H1 (cell line): Measurements from ENCODE around the gene GRID1. TPM values are rescaled to one million over a fixed set of nuclear protein-coding genes. Genes with fewer than 3 reads are reported as not detected.

Source experiments
- CTCF ChIA-PET: fragments of 300-600 bp; sonication (Branson Sonifier 250); formaldehyde crosslinking; loops from one replicate; lab custom pipeline; 2021; ENCODE audit not compliant: partially characterized antibody; lab: Charles Lee
- POLR2A ChIA-PET: fragments of 300-600 bp; sonication (Branson Sonifier 250); formaldehyde crosslinking; loops from one replicate; lab custom pipeline; 2021; ENCODE audit warnings: inconsistent platforms; ENCODE audit not compliant: partially characterized antibody; lab: Charles Lee
- DNase-seq, 2 experiments: peaks; one replicate each; pipeline versions ENCODE4 v3.0.0 to v3.0.0-alpha.2; 2010 to 2022; ENCODE audit warnings: low spot score in 2 of 2, low read depth in 1 of 2, mixed read lengths in 1 of 2
- FAIRE-seq: peaks from 2 replicates; lab custom pipeline; 2011; peaks lifted over from hg19 to GRCh38; lab: Jason Lieb, UNC
- H2AFZ ChIP-seq: 2 replicates; pipeline ENCODE4 v1.8.1; 2012; ENCODE audit warnings: low read length, inconsistent platforms
- H2AK5ac ChIP-seq: 2 replicates; pipeline ENCODE4 v1.6.1; 2013; ENCODE audit warnings: low read depth, low read length
- H2BK120ac ChIP-seq: replicated peaks from 2 replicates; pipeline ENCODE3; 2013; ENCODE audit warnings: low read depth, low read length, inconsistent platforms
- H2BK12ac ChIP-seq: 2 replicates; pipeline ENCODE4 v1.6.1; 2013; ENCODE audit warnings: low read depth, low read length
- H2BK15ac ChIP-seq: 2 replicates; pipeline ENCODE4 v1.6.1; 2013; ENCODE audit warnings: low read length
- H2BK20ac ChIP-seq: 2 replicates; pipeline ENCODE4 v1.6.1; 2013; ENCODE audit warnings: low read length
- H2BK5ac ChIP-seq: 2 replicates; pipeline ENCODE4 v1.6.1; 2013; ENCODE audit warnings: low read depth, low read length
- H3K14ac ChIP-seq: 2 replicates; pipeline ENCODE4 v1.6.1; 2013; ENCODE audit warnings: inconsistent platforms; ENCODE audit not compliant: insufficient read length
- H3K18ac ChIP-seq: 2 replicates; pipeline ENCODE4 v1.6.1; 2013; ENCODE audit warnings: low read length; ENCODE audit errors: extremely low read depth
- H3K23ac ChIP-seq: 2 replicates; pipeline ENCODE4 v1.6.1; 2013; ENCODE audit warnings: inconsistent platforms; ENCODE audit not compliant: insufficient read length
- H3K23me2 ChIP-seq: 2 replicates; pipeline ENCODE4 v1.6.1; 2013; ENCODE audit warnings: low read depth, low read length
- H3K27ac ChIP-seq: 2 replicates; pipeline ENCODE4 v1.6.1; 2011; ENCODE audit warnings: low read depth, low read length, inconsistent platforms
- H3K27me3 ChIP-seq, 4 experiments: replicated peaks in 1 of 4; 1 replicate in 1 of 4; 2 replicates in 3 of 4; pipeline versions ENCODE4 v1.6.1 to v1.8.1; 2011 to 2013; ENCODE audit warnings: low read length in 3 of 4, mild to moderate bottlenecking in 3 of 4, inconsistent platforms in 2 of 4, mixed read lengths in 2 of 4, moderate library complexity in 1 of 4; ENCODE audit not compliant: control insufficient read depth in 3 of 4, insufficient read depth in 3 of 4; ENCODE audit errors: extremely low read depth in 1 of 4
- H3K36me3 ChIP-seq, 4 experiments: 2 replicates each; pipeline versions ENCODE4 v1.6.1 to v1.8.1; 2011 to 2013; ENCODE audit warnings: mild to moderate bottlenecking in 4 of 4, low read length in 3 of 4, moderate library complexity in 2 of 4, control low read depth in 1 of 4, inconsistent platforms in 1 of 4; ENCODE audit not compliant: insufficient read depth in 4 of 4, control insufficient read depth in 2 of 4
- H3K4ac ChIP-seq: replicated peaks from 2 replicates; pipeline ENCODE3; 2013; ENCODE audit warnings: low read length, low read depth, mixed read lengths, inconsistent platforms; ENCODE audit not compliant: insufficient read length
- H3K4me1 ChIP-seq, 4 experiments: replicated peaks in 1 of 4; 1 replicate in 1 of 4; 2 replicates in 3 of 4; pipeline versions ENCODE4 v1.6.1 to v1.8.1; 2011 to 2013; ENCODE audit warnings: low read length in 3 of 4, inconsistent platforms in 2 of 4, mixed read lengths in 1 of 4; ENCODE audit not compliant: insufficient read depth in 4 of 4, control insufficient read depth in 3 of 4
- H3K4me2 ChIP-seq, 2 experiments: 2 replicates each; pipeline versions ENCODE4 v1.6.1 to v1.8.1; 2011 to 2013; ENCODE audit warnings: low read depth in 2 of 2, low read length in 2 of 2, control low read depth in 1 of 2, inconsistent platforms in 1 of 2, mild to moderate bottlenecking in 1 of 2; ENCODE audit not compliant: insufficient read depth in 1 of 2
- H3K4me3 ChIP-seq, 4 experiments: fragments of 200-600, 300-600 bp in 1 of 4; sonication (generic), shearing (Covaris generic), sonication (Bioruptor Twin) in 1 of 4; 2 replicates each; pipeline versions ENCODE4 v1.5.1 to v1.8.1; 2011 to 2016; ENCODE audit warnings: low read length in 4 of 4, low read depth in 3 of 4, control low read depth in 2 of 4, inconsistent platforms in 2 of 4, mild to moderate bottlenecking in 2 of 4, mixed read lengths in 1 of 4, moderate library complexity in 1 of 4; ENCODE audit not compliant: insufficient read depth in 2 of 4; ENCODE audit errors: extremely low read depth in 1 of 4
- H3K56ac ChIP-seq: replicated peaks from 2 replicates; pipeline ENCODE3; 2013; ENCODE audit warnings: low read depth, mild to moderate bottlenecking, mixed read lengths, low read length, inconsistent platforms; ENCODE audit not compliant: insufficient read length
- H3K79me1 ChIP-seq: 2 replicates; pipeline ENCODE4 v1.6.1; 2013; ENCODE audit warnings: low read depth, low read length, control low read depth
- H3K79me2 ChIP-seq, 2 experiments: 2 replicates each; pipeline versions ENCODE4 v1.6.1 to v1.8.1; 2012 to 2013; ENCODE audit warnings: low read length in 2 of 2, mild to moderate bottlenecking in 2 of 2, inconsistent platforms in 1 of 2; ENCODE audit not compliant: insufficient read depth in 2 of 2, control insufficient read depth in 1 of 2
- H3K9ac ChIP-seq, 4 experiments: replicated peaks in 1 of 4; 1 replicate in 1 of 4; 2 replicates in 3 of 4; pipeline versions ENCODE4 v1.6.1 to v1.8.1; 2011 to 2013; ENCODE audit warnings: low read depth in 3 of 4, low read length in 3 of 4, control low read depth in 2 of 4, mild to moderate bottlenecking in 2 of 4, moderate library complexity in 2 of 4, inconsistent platforms in 1 of 4; ENCODE audit errors: extremely low read depth in 1 of 4
- H3K9me3 ChIP-seq, 2 experiments: 2 replicates each; pipeline versions ENCODE4 v1.6.1 to v1.8.1; 2012 to 2013; ENCODE audit warnings: mild to moderate bottlenecking in 2 of 2, moderate library complexity in 2 of 2, control low read depth in 1 of 2, inconsistent platforms in 1 of 2, low read depth in 1 of 2, low read length in 1 of 2, mixed read lengths in 1 of 2; ENCODE audit not compliant: insufficient read depth in 2 of 2
- H4K20me1 ChIP-seq, 2 experiments: replicated peaks in 1 of 2; 2 replicates each; pipeline versions ENCODE3 to v1.8.1; 2011 to 2013; ENCODE audit warnings: inconsistent platforms in 2 of 2, low read length in 2 of 2, mild to moderate bottlenecking in 1 of 2; ENCODE audit not compliant: insufficient read depth in 2 of 2, control insufficient read depth in 1 of 2
- H4K5ac ChIP-seq: 2 replicates; pipeline ENCODE4 v1.6.1; 2013; ENCODE audit warnings: low read length, low read depth, mixed read lengths, inconsistent platforms; ENCODE audit not compliant: insufficient read length
- H4K8ac ChIP-seq: 2 replicates; pipeline ENCODE4 v1.8.0; 2013; ENCODE audit warnings: mild to moderate bottlenecking, moderate library complexity, low read length, inconsistent platforms; ENCODE audit not compliant: insufficient read depth; ENCODE audit errors: extremely low read depth
- H4K91ac ChIP-seq: replicated peaks from 2 replicates; pipeline ENCODE3; 2013; ENCODE audit warnings: low read length, mixed read lengths, inconsistent platforms; ENCODE audit not compliant: insufficient read length
- BACH1 ChIP-seq: IDR thresholded peaks from 2 replicates; pipeline ENCODE4 v1.6.1; 2012; ENCODE audit warnings: low read length, improper control_type of control experiment
- SAP30 ChIP-seq: fragments of 300-600 bp; sonication (generic); IDR thresholded peaks from 2 replicates; pipeline ENCODE4 v1.7.1; 2012; ENCODE audit warnings: low read length, moderate library complexity, mild to moderate bottlenecking, inconsistent platforms; ENCODE audit not compliant: insufficient read depth, insufficient replicate concordance
- SP1 ChIP-seq: IDR thresholded peaks from 2 replicates; pipeline ENCODE4 v1.6.1; 2011; ENCODE audit warnings: low read depth, low read length
- SP4 ChIP-seq: IDR thresholded peaks from 2 replicates; pipeline ENCODE4 v1.6.1; 2012; ENCODE audit warnings: low read length, inconsistent platforms
- TAF7 ChIP-seq: optimal IDR thresholded peaks from 2 replicates; pipeline ENCODE3; 2011; ENCODE audit warnings: low read depth, mild to moderate bottlenecking, inconsistent platforms, low read length, moderate library complexity, borderline replicate concordance
- WGBS, 2 experiments: shearing (Covaris generic) in 1 of 2; methylation state at CpG; one replicate each; pipeline versions ENCODE4 v1.1.6 to v1.1.7; 2013 to 2015; ENCODE audit warnings: low lambda C conversion rate in 2 of 2, mixed read lengths in 2 of 2, inconsistent platforms in 1 of 2, low coverage in 1 of 2, missing lambda C conversion rate in 1 of 2; ENCODE audit not compliant: insufficient replicate concordance in 2 of 2, insufficient coverage in 1 of 2, insufficient read length in 1 of 2; ENCODE audit errors: extremely low coverage in 1 of 2, missing lambda C conversion rate in 1 of 2; 5-methylcytosine and 5-hydroxymethylcytosine counted together
- polyA plus RNA-seq, 7 experiments: library from polyadenylated mRNA; depleted of rRNA in 3 of 7; stranded (reverse) in 5 of 7; unstranded in 2 of 7; fragments of >200 nt in 5 of 7; fragments of 200-250 nt in 2 of 7; gene quantifications; 1 replicate in 5 of 7; 2 replicates in 1 of 7; 4 replicates in 1 of 7; pipeline versions ENCODE4 v1.2.1 to v1.2.3, GENCODE V29; 2011 to 2013; ENCODE audit warnings: missing spikeins in 2 of 7, mixed read lengths in 2 of 7
- total RNA-seq: library from RNA; stranded (reverse); fragmentation: NEBNext Ultra II Directional; extraction: Animal tissue kit (Norgen Biotek cat#: 25700); gene quantifications from 2 replicates; pipeline ENCODE4 v1.2.1, GENCODE V29; 2021

Gene GRID1
- total and polyA plus RNA-seq, 2 of the 8 experiments (the other 6 are each of a cell fraction or from before 2014, with no cell fraction given): 0.22 to 0.30 TPM

- H2BK5ac ChIP-seq: no peak overlapping the region
- no peak overlapping the region for H3K23ac ChIP-seq
- WGBS, 2 experiments: 94% methylated on average over 1 of the region's 1 CpG; no CpG with 5 or more reads in 1 of the 2 experiments
- H3K36me3 ChIP-seq: no peaks in the 10 kb centered on the region
- no peak overlapping the region for H4K8ac ChIP-seq
- no peak overlapping the region for H3K18ac ChIP-seq
- H3K79me1 ChIP-seq: no peaks in the 10 kb centered on the region
- POLR2A ChIA-PET: no interaction called here
- H3K27me3 ChIP-seq: no peaks in the 10 kb centered on the region
- H3K27ac ChIP-seq: no peak overlapping the region
- no peaks in the 10 kb centered on the region for H3K23me2 ChIP-seq
- no peak overlapping the region for H4K5ac ChIP-seq
- H4K20me1 ChIP-seq: no peaks in the 10 kb centered on the region
- CTCF ChIA-PET: interaction anchor here (1.7 kb wide), 1 partner anchor 12 kb away, joined by 5 read pairs; no protein-coding TSS in a partner anchor
- no peak overlapping the region for H2AFZ ChIP-seq
- no peak overlapping the region for H3K14ac ChIP-seq
- H3K9ac ChIP-seq: no peak overlapping the region
- H2AK5ac ChIP-seq: no peak overlapping the region
- no peak overlapping the region for H3K56ac ChIP-seq
- H2BK12ac ChIP-seq: no peak overlapping the region
- H3K79me2 ChIP-seq: no peaks in the 10 kb centered on the region
- FAIRE-seq (no peak), DNase-seq (no peak)
- no peak overlapping the region for H2BK120ac ChIP-seq
- no peak overlapping the region for H2BK20ac ChIP-seq
- H3K4me3 ChIP-seq: no peak overlapping the region
- no peaks in the 10 kb centered on the region for H3K4me1 ChIP-seq
- H3K4ac ChIP-seq: no peak overlapping the region
- H3K9me3 ChIP-seq: no peaks in the 10 kb centered on the region
- no peak overlapping the region for H2BK15ac ChIP-seq
- H4K91ac ChIP-seq: no peak overlapping the region
- H3K4me2 ChIP-seq: no peak overlapping the region
- TF ChIP-seq SP4 (no peak), SAP30 (no peak), TAF7 (no peak), BACH1 (no peak), SP1 (no peak)
Measured at GRCh38 chr10:85936161-85936560, 430.4 kb downstream of the GRID1 start.
